Panc1 (cell line): ENCODE results near the gene RMI1. TPM values are rescaled to one million over a fixed set of nuclear protein-coding genes. Genes with fewer than 3 reads are reported as not detected.
A peak's percentile ranks its signal among the peaks of the same experiment; 100 is the strongest.

Experiments
- ATAC-seq: fragments of 200-7000 bp; cut with Tn5 transposase; 2 replicates; pipeline ENCODE4 v1.9.1; 2020; ENCODE audit warnings: mild to moderate bottlenecking, moderate library complexity
- BruUV-seq: library from RNA; stranded (reverse); fragments of 400-500 nt; replicated peaks from 2 replicates; lab custom pipeline; 2021; lab: Mats Ljungman, UMichigan
- CTCF ChIA-PET: fragments of 300-600 bp; sonication (Branson Sonifier 250); formaldehyde crosslinking; loops from one replicate; lab custom pipeline; 2022; ENCODE audit warnings: antibody characterized with exemption; lab: Charles Lee
- POLR2A ChIA-PET: fragments of 300-600 bp; sonication (Branson Sonifier 250); formaldehyde crosslinking; loops from one replicate; lab custom pipeline; 2022; ENCODE audit warnings: antibody characterized with exemption; lab: Charles Lee
- DNase-seq: peaks from one replicate; pipeline ENCODE4 v3.0.0-alpha.2; 2010; ENCODE audit warnings: low read depth, low spot score
- H3K27ac ChIP-seq: 2 replicates; pipeline ENCODE4 v1.5.1; 2011; ENCODE audit warnings: mild to moderate bottlenecking, low read length, inconsistent platforms
- H3K27me3 ChIP-seq: fragments of 200-500 bp; sonication (Bioruptor generic); 2 replicates; pipeline ENCODE4 v1.6.0; 2014; ENCODE audit warnings: low read length, inconsistent platforms; ENCODE audit not compliant: control insufficient read depth, insufficient read depth
- H3K36me3 ChIP-seq: fragments of 200-500 bp; sonication (Bioruptor generic); 2 replicates; pipeline ENCODE4 v1.5.1; 2014; ENCODE audit warnings: inconsistent platforms, mild to moderate bottlenecking, low read length, moderate library complexity; ENCODE audit not compliant: control insufficient read depth, insufficient read depth
- H3K4me1 ChIP-seq: 2 replicates; pipeline ENCODE4 v1.5.1; 2011; ENCODE audit warnings: inconsistent platforms, mild to moderate bottlenecking, low read length, moderate library complexity; ENCODE audit not compliant: control insufficient read depth, insufficient read depth
- H3K4me3 ChIP-seq, 2 experiments: 2 replicates each; pipeline ENCODE4 v1.5.1; 2011 to 2012; ENCODE audit warnings: low read depth in 2 of 2, low read length in 2 of 2, mild to moderate bottlenecking in 2 of 2, inconsistent platforms in 1 of 2, moderate library complexity in 1 of 2
- H3K9me3 ChIP-seq: fragments of 200-500 bp; sonication (Bioruptor generic); 2 replicates; pipeline ENCODE4 v1.5.1; 2014; ENCODE audit warnings: low read depth, mild to moderate bottlenecking, inconsistent platforms, low read length, moderate library complexity; ENCODE audit not compliant: control insufficient read depth, insufficient read depth
- CTCF ChIP-seq: fragments of 450-650 bp; IDR thresholded peaks from 2 replicates; pipeline ENCODE4 v1.5.1; 2017; ENCODE audit warnings: mild to moderate bottlenecking
- POLR2AphosphoS5 ChIP-seq: IDR thresholded peaks from 2 replicates; pipeline ENCODE4 v1.6.1; 2012; ENCODE audit warnings: mild to moderate bottlenecking, low read depth, low read length, moderate library complexity
- SIN3A ChIP-seq: IDR thresholded peaks from 2 replicates; pipeline ENCODE4 v1.6.1; 2012; ENCODE audit warnings: low read depth, mild to moderate bottlenecking, low read length, moderate library complexity, borderline replicate concordance; ENCODE audit not compliant: insufficient read depth
- TCF7L2 ChIP-seq: IDR thresholded peaks from 2 replicates; pipeline ENCODE4 v1.6.1; 2011; ENCODE audit warnings: mild to moderate bottlenecking, low read depth, low read length, inconsistent platforms
- in situ Hi-C: cut with HindIII; loops from 2 replicates; pipeline ENCODE4 v1.10.0; 2016; ENCODE audit warnings: low sequenced_read_pairs, low pct_unique_long_range_greater_than_20kb
- intact Hi-C: fragments of 100-400 bp; cut with micrococcal nuclease; formaldehyde crosslinking; loops from one replicate; pipeline ENCODE4 v1.10.0; 2022; ENCODE audit not compliant: unreplicated experiment
- total RNA-seq: library from RNA; stranded (reverse); gene quantifications from one replicate; pipeline ENCODE4 v1.2.1, GENCODE V29; 2021; ENCODE audit not compliant: unreplicated experiment
- TF ChIP-seq, protein P1 (sequence below), 2 experiments: IDR thresholded peaks; 2 replicates each; pipeline ENCODE4 v1.6.1; 2011 to 2012; ENCODE audit warnings: low read depth in 2 of 2, control low read depth in 1 of 2, low read length in 1 of 2, mild to moderate bottlenecking in 1 of 2, moderate library complexity in 1 of 2; ENCODE audit not compliant: insufficient read depth in 1 of 2

Gene RMI1
- total RNA-seq, 1 experiment from 2014 or later = 14.6 TPM

DNA sequence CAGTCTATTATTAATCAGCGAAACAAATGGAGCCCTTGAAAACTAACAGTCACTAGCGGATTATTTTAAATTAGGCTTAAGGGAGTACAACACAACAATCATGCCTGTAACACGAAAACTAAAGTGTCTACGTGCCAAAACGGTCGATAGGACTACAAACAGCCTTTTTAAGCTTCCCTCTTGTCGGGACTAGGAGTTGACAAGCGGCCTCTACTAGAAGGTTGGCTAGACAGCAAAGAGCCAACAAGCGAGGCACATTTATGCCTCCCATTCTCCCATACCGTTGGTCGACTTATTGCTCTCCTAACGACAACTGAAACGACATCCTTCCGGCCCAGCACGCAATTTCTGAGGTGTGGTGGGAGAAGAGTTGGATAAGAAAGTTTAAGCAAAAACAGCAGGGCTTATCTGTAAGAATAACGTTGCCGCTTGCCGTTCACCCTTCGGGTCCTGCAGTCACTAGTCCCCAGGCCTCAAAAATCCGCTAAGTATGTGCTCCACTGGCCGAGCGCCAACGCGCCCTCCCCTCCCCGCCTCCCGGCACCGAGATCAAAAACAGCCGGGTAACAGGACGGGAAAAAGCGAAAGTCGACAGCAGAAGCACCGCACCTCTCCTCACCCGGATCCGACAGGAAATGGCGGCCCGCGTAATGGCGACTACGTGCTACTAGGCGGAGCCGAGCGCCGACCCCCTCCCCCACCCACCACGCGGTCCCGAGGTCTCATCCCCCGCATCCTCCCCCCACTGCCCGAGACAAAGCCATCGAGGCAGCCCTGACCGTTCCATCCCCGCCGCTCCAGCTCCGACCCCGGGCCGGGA is 1.4 kb upstream of the RMI1 start:
- H3K9me3 ChIP-seq = no peaks in the 10 kb centered on the region
- no peak for DNase-seq
- peak overlapping the region; percentile 95 for H3K27ac ChIP-seq
- TF ChIP-seq TCF7L2 (peak; percentile 78), SIN3A (no peak)
- peak overlapping the region; percentile 96 for H3K4me3 ChIP-seq
- peaks cover 49% of the 10 kb centered on the region for H3K36me3 ChIP-seq
- H3K4me1 ChIP-seq = peaks cover 12% of the 10 kb centered on the region; the same call in 1 of the 2 replicates
- CTCF ChIA-PET = no interaction called here
- no TSS peak for BruUV-seq
- POLR2A ChIA-PET = no interaction called here
- in situ Hi-C loops (no loop called here), intact Hi-C loops (no loop called here)
- H3K27me3 ChIP-seq = no peaks in the 10 kb centered on the region
- peak; percentile 72 for ATAC-seq

DNA sequence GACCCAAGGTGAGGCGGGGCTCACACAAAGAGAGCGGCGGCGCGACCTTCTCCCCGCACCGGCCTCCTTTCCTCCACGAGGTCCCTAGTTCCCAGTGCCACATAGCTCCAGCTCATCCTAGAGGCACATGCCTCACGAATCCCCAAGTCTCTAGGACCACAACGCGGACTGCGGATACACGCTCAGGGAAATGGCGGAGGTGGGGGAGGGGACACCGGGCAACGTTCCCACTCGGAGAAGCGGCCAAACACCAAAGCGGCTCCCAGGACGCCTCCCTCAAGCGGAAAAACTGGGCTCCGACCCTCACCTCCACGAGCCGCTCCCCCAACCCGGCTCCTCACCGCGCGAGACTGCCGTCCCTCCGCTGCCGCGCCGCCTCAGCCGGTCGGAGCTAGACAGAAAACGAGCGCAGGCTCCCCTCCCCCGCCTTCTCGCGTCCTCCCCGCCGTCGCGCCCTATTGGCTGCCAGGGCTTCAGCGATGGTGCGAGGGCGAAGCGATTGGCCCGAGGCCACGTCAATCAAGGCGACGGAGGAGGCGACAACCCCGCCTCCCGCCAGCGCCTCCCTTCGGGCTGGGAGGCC is 702 bp upstream of the RMI1 start, which contains the start of gene HNRNPK:
Gene HNRNPK, minus strand, starts transcription at position 404 of the 583 bp plus-strand sequence. CDS start 1,963 bp downstream, outside the sequence.
- BruUV-seq = no TSS peak
- in situ Hi-C loops = no loop called here
- POLR2A ChIA-PET = interaction anchor here (0.5 to 0.6 kb wide), 3 partner anchors 23 to 279 kb away, joined by 5 to 7 read pairs (median 6); no protein-coding TSS in a partner anchor
- Histone ChIP-seq H3K27ac (peak within 1 kb of the TSS; percentile 95), H3K27me3 (no peaks in the 10 kb centered on the region), H3K36me3 (peaks cover 42% of the 10 kb centered on the region), H3K4me3 (peak within 1 kb of the TSS; percentile 96), H3K4me1 (peaks cover 11% of the 10 kb centered on the region; the same call in 1 of the 2 replicates), H3K9me3 (no peaks in the 10 kb centered on the region)
- DNase-seq = peak; percentile 69
- CTCF ChIA-PET = no interaction called here
- intact Hi-C loops = no loop called here
- TF ChIP-seq, protein P1, sequence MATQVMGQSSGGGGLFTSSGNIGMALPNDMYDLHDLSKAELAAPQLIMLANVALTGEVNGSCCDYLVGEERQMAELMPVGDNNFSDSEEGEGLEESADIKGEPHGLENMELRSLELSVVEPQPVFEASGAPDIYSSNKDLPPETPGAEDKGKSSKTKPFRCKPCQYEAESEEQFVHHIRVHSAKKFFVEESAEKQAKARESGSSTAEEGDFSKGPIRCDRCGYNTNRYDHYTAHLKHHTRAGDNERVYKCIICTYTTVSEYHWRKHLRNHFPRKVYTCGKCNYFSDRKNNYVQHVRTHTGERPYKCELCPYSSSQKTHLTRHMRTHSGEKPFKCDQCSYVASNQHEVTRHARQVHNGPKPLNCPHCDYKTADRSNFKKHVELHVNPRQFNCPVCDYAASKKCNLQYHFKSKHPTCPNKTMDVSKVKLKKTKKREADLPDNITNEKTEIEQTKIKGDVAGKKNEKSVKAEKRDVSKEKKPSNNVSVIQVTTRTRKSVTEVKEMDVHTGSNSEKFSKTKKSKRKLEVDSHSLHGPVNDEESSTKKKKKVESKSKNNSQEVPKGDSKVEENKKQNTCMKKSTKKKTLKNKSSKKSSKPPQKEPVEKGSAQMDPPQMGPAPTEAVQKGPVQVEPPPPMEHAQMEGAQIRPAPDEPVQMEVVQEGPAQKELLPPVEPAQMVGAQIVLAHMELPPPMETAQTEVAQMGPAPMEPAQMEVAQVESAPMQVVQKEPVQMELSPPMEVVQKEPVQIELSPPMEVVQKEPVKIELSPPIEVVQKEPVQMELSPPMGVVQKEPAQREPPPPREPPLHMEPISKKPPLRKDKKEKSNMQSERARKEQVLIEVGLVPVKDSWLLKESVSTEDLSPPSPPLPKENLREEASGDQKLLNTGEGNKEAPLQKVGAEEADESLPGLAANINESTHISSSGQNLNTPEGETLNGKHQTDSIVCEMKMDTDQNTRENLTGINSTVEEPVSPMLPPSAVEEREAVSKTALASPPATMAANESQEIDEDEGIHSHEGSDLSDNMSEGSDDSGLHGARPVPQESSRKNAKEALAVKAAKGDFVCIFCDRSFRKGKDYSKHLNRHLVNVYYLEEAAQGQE (IDR thresholded peaks at IDR 0.05; ENCODE audit: insufficient read depth in 1 of 2, low read depth in 2 of 2, low read length in 1 of 2) = no peak
- TF ChIP-seq POLR2AphosphoS5 (no peak), CTCF (no peak), SIN3A (no peak), TCF7L2 (no peak)
- peak; percentile 92 for ATAC-seq
